Stimulated activated CD8-positive, alpha-beta memory T cell treated with anti-CD3 and anti-CD28 coated beads, Interleukin-15, amount 100 ng/mL, for 1 hour (primary cell): Measurements from ENCODE around the gene MYADM.
"Not testable (repeated sequence)": the region's sequence is repeated elsewhere in the genome, so short reads cannot be mapped to it uniquely, and the experiment has no call there.

Experiments used
- DNase-seq: peaks from one replicate; pipeline ENCODE4 v3.0.0-alpha.2; 2020; ENCODE audit warnings: low read depth

Gene MYADM

GRCh38 chr19:53867225-53868090 lies at the start of gene MYADM:
TSS of gene MYADM (plus strand) at chr19:53867883. CDS start at chr19:53873530, 5,647 bp downstream.
- peak; percentile 99 for DNase-seq

GRCh38 chr19:53818756-53819155 lies 48.9 kb upstream of the MYADM start:
- no peak for DNase-seq

- DNase-seq, result no peak
Observed at GRCh38 chr19:53819861-53820260, 47.8 kb upstream of the MYADM start.

GRCh38 chr19:53823380-53824120 lies 44.1 kb upstream of the MYADM start:
- DNase-seq, result no peak

- DNase-seq, result no peak
Observed at GRCh38 chr19:53824134-53824611, 43.5 kb upstream of the MYADM start, which contains the start of gene NLRP12. TSS of gene NLRP12 (minus strand) at chr19:53824314. CDS start at chr19:53824174, 140 bp downstream.

- DNase-seq, result no peak
Observed at GRCh38 chr19:53826876-53827275, 40.8 kb upstream of the MYADM start.

- DNase-seq, result no peak
Observed at GRCh38 chr19:53828531-53828930, 39.2 kb upstream of the MYADM start.

GRCh38 chr19:53832861-53833260 lies 34.8 kb upstream of the MYADM start:
- not testable (repeated sequence) for DNase-seq

- DNase-seq, result not testable (repeated sequence)
Observed at GRCh38 chr19:53838446-53838845, 29.2 kb upstream of the MYADM start.

GRCh38 chr19:53840241-53840640 lies 27.4 kb upstream of the MYADM start:
- not testable (repeated sequence) for DNase-seq

GRCh38 chr19:53840914-53841313 lies 26.8 kb upstream of the MYADM start:
- DNase-seq, result not testable (repeated sequence)

- DNase-seq, result no peak
Observed at GRCh38 chr19:53844849-53845246, 22.8 kb upstream of the MYADM start.

GRCh38 chr19:53847555-53847954 lies 20.1 kb upstream of the MYADM start:
- DNase-seq, result no peak

- no peak for DNase-seq
Observed at GRCh38 chr19:53849237-53849676, 18.4 kb upstream of the MYADM start.

- no peak for DNase-seq
Observed at GRCh38 chr19:53853707-53854106, 14.0 kb upstream of the MYADM start.

- no peak for DNase-seq
Observed at GRCh38 chr19:53864308-53864836, 3.3 kb upstream of the MYADM start.

- no peak for DNase-seq
Observed at GRCh38 chr19:53865523-53865917, 2.2 kb upstream of the MYADM start.

- DNase-seq, result no peak
Observed at GRCh38 chr19:53865918-53866864, 1.5 kb upstream of the MYADM start.

- DNase-seq, result no peak
Observed at GRCh38 chr19:53866865-53867224, 838 bp upstream of the MYADM start.

GRCh38 chr19:53868091-53868891 lies 608 bp downstream of the MYADM start:
- no peak for DNase-seq
